ENCODE data around the gene DMRT2.
A peak's percentile ranks its signal among the peaks of the same experiment; 100 is the strongest.

Gene DMRT2

GRCh38 chr9:1047591-1048230 lies 2.4 kb upstream of the DMRT2 start:
- DNase-seq, result peak in 1 of 5 donors; percentile 27

- DNase-seq, result no peak
Measured at GRCh38 chr9:1048231-1048619, 1.9 kb upstream of the DMRT2 start.

- DNase-seq, result no peak
Measured at GRCh38 chr9:1048811-1049210, 1.3 kb upstream of the DMRT2 start.

- DNase-seq, result no peak
Measured at GRCh38 chr9:1049641-1050040, 516 bp upstream of the DMRT2 start.

- DNase-seq, result no peak
Measured at GRCh38 chr9:1051210-1051583, 1.0 kb downstream of the DMRT2 start.

- DNase-seq, result peak in 1 of 5 donors; percentile 48
Measured at GRCh38 chr9:1051584-1052275, 1.6 kb downstream of the DMRT2 start.

GRCh38 chr9:1052365-1053281 lies 2.5 kb downstream of the DMRT2 start:
- DNase-seq, result no peak

GRCh38 chr9:1053282-1053621 lies 3.1 kb downstream of the DMRT2 start:
- no peak for DNase-seq

- no peak for DNase-seq
Measured at GRCh38 chr9:1053986-1054425, 3.8 kb downstream of the DMRT2 start.

- DNase-seq, result no peak
Measured at GRCh38 chr9:1055166-1055565, 5.0 kb downstream of the DMRT2 start.

- no peak for DNase-seq
Measured at GRCh38 chr9:1057910-1058309, 7.8 kb downstream of the DMRT2 start.

GRCh38 chr9:1058826-1059487 lies 8.8 kb downstream of the DMRT2 start:
- no peak for DNase-seq

GRCh38 chr9:1065130-1065529 lies 15.0 kb downstream of the DMRT2 start:
- DNase-seq, result no peak

- DNase-seq, result no peak
Measured at GRCh38 chr9:1070692-1071091, 20.5 kb downstream of the DMRT2 start.

- no peak for DNase-seq
Measured at GRCh38 chr9:1071730-1072129, 21.6 kb downstream of the DMRT2 start.

GRCh38 chr9:1073497-1073896 lies 23.3 kb downstream of the DMRT2 start:
- DNase-seq, result no peak

GRCh38 chr9:1077616-1078015 lies 27.5 kb downstream of the DMRT2 start:
- DNase-seq, result no peak

- DNase-seq, result no peak
Measured at GRCh38 chr9:1083325-1083913, 33.3 kb downstream of the DMRT2 start.

- DNase-seq, result no peak
Measured at GRCh38 chr9:1085086-1085485, 34.9 kb downstream of the DMRT2 start.

GRCh38 chr9:1086517-1086916 lies 36.4 kb downstream of the DMRT2 start:
- no peak for DNase-seq

- no peak for DNase-seq
Measured at GRCh38 chr9:1087120-1087881, 37.1 kb downstream of the DMRT2 start.

- DNase-seq, result no peak
Measured at GRCh38 chr9:1094749-1095148, 44.6 kb downstream of the DMRT2 start.
